Keratinocyte (primary cell): Measurements from ENCODE around the gene TMEM127. TPM values are rescaled to one million over a fixed set of nuclear protein-coding genes. Genes with fewer than 3 reads are reported as not detected.

Source experiments
- DNase-seq: peaks from one replicate; pipeline ENCODE4 v3.0.0-alpha.2; 2011; ENCODE audit warnings: low read depth, missing footprints, low spot score
- FAIRE-seq: peaks from 2 replicates; lab custom pipeline; 2011; peaks lifted over from hg19 to GRCh38; lab: Jason Lieb, UNC
- H2AFZ ChIP-seq: 2 replicates; pipeline ENCODE4 v1.6.0; 2012; ENCODE audit warnings: low read length, control low read depth, inconsistent platforms; ENCODE audit not compliant: control insufficient read depth
- H3K27ac ChIP-seq: 2 replicates; pipeline ENCODE4 v1.5.1; 2011; ENCODE audit warnings: low read length; ENCODE audit not compliant: control insufficient read depth, insufficient read depth
- H3K27me3 ChIP-seq: 3 replicates; pipeline ENCODE4 v1.6.0; 2011; ENCODE audit warnings: low read length; ENCODE audit not compliant: control insufficient read depth, insufficient read depth; ENCODE audit errors: extremely low read depth
- H3K36me3 ChIP-seq, 2 experiments: 2 replicates in 1 of 2; 3 replicates in 1 of 2; pipeline ENCODE4 v1.5.1; 2011; ENCODE audit warnings: low read length in 2 of 2, mild to moderate bottlenecking in 1 of 2; ENCODE audit not compliant: control insufficient read depth in 2 of 2, insufficient read depth in 2 of 2; ENCODE audit errors: extremely low read depth in 1 of 2
- H3K4me1 ChIP-seq: 3 replicates; pipeline ENCODE4 v1.5.1; 2011; ENCODE audit warnings: low read length; ENCODE audit not compliant: control insufficient read depth, insufficient read depth; ENCODE audit errors: extremely low read depth
- H3K4me2 ChIP-seq: 3 replicates; pipeline ENCODE4 v1.6.0; 2011; ENCODE audit warnings: low read depth, low read length; ENCODE audit not compliant: control insufficient read depth, insufficient read depth; ENCODE audit errors: extremely low read depth
- H3K4me3 ChIP-seq, 3 experiments: fragments of 200-600 bp in 1 of 3; sonication (generic) in 1 of 3; 2 replicates in 2 of 3; 3 replicates in 1 of 3; pipeline ENCODE4 v1.5.1; 2011 to 2016; ENCODE audit warnings: low read length in 3 of 3, mild to moderate bottlenecking in 3 of 3, control low read depth in 2 of 3, inconsistent platforms in 1 of 3, low read depth in 1 of 3, mixed read lengths in 1 of 3, mixed run types in 1 of 3, moderate library complexity in 1 of 3; ENCODE audit not compliant: control insufficient read depth in 2 of 3, insufficient read depth in 2 of 3; ENCODE audit errors: extremely low read depth in 1 of 3
- H3K79me2 ChIP-seq: 2 replicates; pipeline ENCODE4 v1.6.0; 2012; ENCODE audit warnings: low read length; ENCODE audit not compliant: control insufficient read depth, insufficient read depth
- H3K9ac ChIP-seq: 3 replicates; pipeline ENCODE4 v1.6.0; 2011; ENCODE audit warnings: low read length; ENCODE audit not compliant: control insufficient read depth, insufficient read depth; ENCODE audit errors: extremely low read depth
- H3K9me1 ChIP-seq: 3 replicates; pipeline ENCODE4 v1.6.0; 2011; ENCODE audit warnings: low read length; ENCODE audit not compliant: control insufficient read depth, insufficient read depth; ENCODE audit errors: extremely low read depth
- H3K9me3 ChIP-seq: 2 replicates; pipeline ENCODE4 v1.5.1; 2012; ENCODE audit warnings: low read depth, low read length; ENCODE audit not compliant: control insufficient read depth
- H4K20me1 ChIP-seq: 3 replicates; pipeline ENCODE4 v1.6.0; 2011; ENCODE audit warnings: low read length; ENCODE audit not compliant: control insufficient read depth, insufficient read depth; ENCODE audit errors: extremely low read depth
- CTCF ChIP-seq, 3 experiments: IDR thresholded peaks in 1 of 3; conservative IDR thresholded peaks in 1 of 3; optimal IDR thresholded peaks in 1 of 3; 2 replicates in 2 of 3; 3 replicates in 1 of 3; pipeline versions ENCODE3 to v1.5.1; 2011; ENCODE audit warnings: low read length in 3 of 3, mild to moderate bottlenecking in 3 of 3, moderate library complexity in 2 of 3, control low read depth in 1 of 3, inconsistent platforms in 1 of 3; ENCODE audit not compliant: insufficient read depth in 2 of 3; ENCODE audit errors: extremely low read depth in 1 of 3
- EZH2 ChIP-seq: IDR thresholded peaks from one replicate; pipeline ENCODE4 v1.6.1; 2012; ENCODE audit warnings: inconsistent platforms, mild to moderate bottlenecking, low read length, moderate library complexity
- dilution Hi-C: fragments of 300-500 bp; cut with MboI; formaldehyde crosslinking; loops from one replicate; pipeline ENCODE4 v1.7.0; 2020; ENCODE audit warnings: low sequenced_read_pairs; ENCODE audit not compliant: extremely low pct_ligation_motif_present
- polyA plus RNA-seq, 5 experiments: library from polyadenylated mRNA; depleted of rRNA in 3 of 5; stranded (reverse) in 3 of 5; stranded (forward) in 1 of 5; unstranded in 1 of 5; fragments of >200 nt; gene quantifications; 1 replicate in 1 of 5; 2 replicates in 3 of 5; 3 replicates in 1 of 5; pipeline versions ENCODE4 v1.2.1 to v1.2.3, GENCODE V29; 2011 to 2012; ENCODE audit warnings: missing spikeins in 2 of 5, low read depth in 1 of 5, low replicate concordance in 1 of 5

The TMEM127 gene
- polyA plus RNA-seq, 1 donor (not counting 4 experiments of a cell fraction or from before 2014, with no cell fraction given) = 30.8 TPM

- H3K79me2 ChIP-seq = peaks cover 40% of the 10 kb centered on the region
- H3K27ac ChIP-seq = no peak overlapping the region
Measured at GRCh38 chr2:96256611-96257113, 9.1 kb downstream of the TMEM127 start.

GRCh38 chr2:96254571-96254970 lies 11.2 kb downstream of the TMEM127 start:
- H3K27me3 ChIP-seq = no peaks in the 10 kb centered on the region
- no peak overlapping the region for H3K27ac ChIP-seq
- DNase-seq = no peak
- no peak for TF ChIP-seq CTCF (optimal IDR thresholded peaks at IDR 0.05 in 1 of 3, IDR thresholded peaks at IDR 0.05 in 1 of 3, conservative IDR thresholded peaks at IDR 0.05 in 1 of 3; ENCODE audit: extremely low read depth in 1 of 3, insufficient read depth in 2 of 3, low read length in 3 of 3)
- TF ChIP-seq EZH2 = no peak
- peaks cover 23% of the 10 kb centered on the region for H3K79me2 ChIP-seq
- H4K20me1 ChIP-seq = peaks cover 1% of the 10 kb centered on the region
- H3K9me1 ChIP-seq = no peaks in the 10 kb centered on the region
- no peak overlapping the region for H3K4me2 ChIP-seq
- no peak overlapping the region for H3K4me3 ChIP-seq
- no peaks in the 10 kb centered on the region for H3K4me1 ChIP-seq
- no peaks in the 10 kb centered on the region for H3K9me3 ChIP-seq
- no peak overlapping the region for H3K9ac ChIP-seq
- dilution Hi-C loops = no loop called here
- H2AFZ ChIP-seq = no peak overlapping the region
- FAIRE-seq = no peak
- peaks cover 27 to 35% of the 10 kb centered on the region in 2 experiments for H3K36me3 ChIP-seq

More at GRCh38 chr2:96256611-96257113, 9.1 kb downstream of the TMEM127 start:
- peaks cover 15% of the 10 kb centered on the region for H3K4me1 ChIP-seq
- TF ChIP-seq EZH2 (no peak), CTCF (optimal IDR thresholded peaks at IDR 0.05 in 1 of 3, IDR thresholded peaks at IDR 0.05 in 1 of 3, conservative IDR thresholded peaks at IDR 0.05 in 1 of 3; ENCODE audit: extremely low read depth in 1 of 3, insufficient read depth in 2 of 3, low read length in 3 of 3) (no peak)
- no peaks in the 10 kb centered on the region for H3K27me3 ChIP-seq
- H3K4me2 ChIP-seq = no peak overlapping the region
- dilution Hi-C loops = no loop called here
- no peak overlapping the region for H3K4me3 ChIP-seq
- H2AFZ ChIP-seq = no peak overlapping the region
- H4K20me1 ChIP-seq = peaks cover 8% of the 10 kb centered on the region
- H3K9ac ChIP-seq = no peak overlapping the region
- no peak for FAIRE-seq
- H3K9me1 ChIP-seq = no peaks in the 10 kb centered on the region
- no peak for DNase-seq
- H3K9me3 ChIP-seq = no peaks in the 10 kb centered on the region
- peaks cover 33 to 39% of the 10 kb centered on the region in 2 experiments for H3K36me3 ChIP-seq
